Medulla oblongata (tissue), 1 donor: ENCODE measurements around the gene TMCO4.
A peak's percentile ranks its signal among the peaks of the same experiment; 100 is the strongest.

Experiments used
- DNase-seq: peaks from one replicate; pipeline ENCODE4 v3.0.0-alpha.2; 2015; ENCODE audit errors: extremely low spot score

Gene TMCO4

DNA sequence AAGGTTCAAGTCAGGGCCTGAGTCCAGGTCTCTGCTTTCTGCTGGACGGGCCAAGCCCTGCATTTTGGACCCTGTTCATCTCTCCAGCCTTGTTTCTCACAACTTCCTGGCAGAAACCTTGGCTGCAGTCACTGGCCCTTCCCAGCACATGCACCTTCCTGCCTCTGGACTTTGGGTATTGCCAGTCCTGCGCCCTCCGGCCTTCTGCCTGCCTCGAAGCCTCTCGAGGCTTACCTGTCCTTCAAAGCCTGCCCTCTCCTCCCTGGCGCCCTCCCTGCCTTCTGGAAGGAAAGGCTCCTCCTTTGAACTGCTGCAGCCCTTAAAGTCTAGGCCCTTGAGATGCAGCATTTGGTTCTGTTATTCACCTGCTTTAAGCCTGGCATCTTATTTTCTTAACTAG is 82.2 kb downstream of the TMCO4 start:
- DNase-seq, result peak; percentile 6

DNA sequence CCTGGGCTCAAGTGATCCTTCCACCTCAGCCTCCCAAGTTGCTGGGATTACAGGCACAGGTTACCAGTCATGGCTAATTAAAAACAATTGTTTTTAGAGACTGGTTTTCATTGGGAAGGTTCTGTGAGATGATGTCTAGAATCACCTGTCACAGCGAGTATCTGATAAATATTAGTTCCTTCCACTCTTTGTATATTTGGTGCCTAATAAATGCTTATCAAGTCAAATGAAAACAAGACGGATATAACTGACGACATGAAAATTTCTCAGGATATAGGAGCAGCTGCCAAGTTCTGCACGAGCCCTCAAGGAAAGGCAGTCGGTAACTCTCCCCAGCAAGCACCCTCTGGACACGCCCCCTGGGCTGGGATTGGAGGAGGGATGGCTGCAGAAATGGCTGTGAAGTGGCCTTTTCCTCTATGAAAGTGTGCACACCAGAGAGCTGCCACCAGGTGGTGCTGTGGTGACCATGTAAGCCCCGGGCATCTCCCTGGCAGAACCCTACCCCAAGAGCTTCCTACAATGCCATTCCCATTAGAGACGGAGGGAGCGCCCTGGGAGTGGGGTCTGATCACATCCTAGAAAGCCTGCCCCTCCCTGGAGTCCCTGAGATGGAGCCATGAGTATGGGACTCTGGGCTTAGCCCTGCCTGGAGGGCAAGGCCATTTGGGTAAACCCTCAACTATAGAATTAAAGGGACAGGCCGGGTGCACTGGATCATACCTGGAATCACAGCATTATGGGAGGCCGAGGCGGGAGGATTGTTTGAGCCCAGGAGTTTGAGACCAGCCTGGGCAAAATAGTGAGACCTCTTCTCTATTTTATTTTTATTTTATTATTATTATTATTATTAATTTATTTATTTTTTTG is 84.1 kb downstream of the TMCO4 start:
- peak; percentile 80 for DNase-seq

DNA sequence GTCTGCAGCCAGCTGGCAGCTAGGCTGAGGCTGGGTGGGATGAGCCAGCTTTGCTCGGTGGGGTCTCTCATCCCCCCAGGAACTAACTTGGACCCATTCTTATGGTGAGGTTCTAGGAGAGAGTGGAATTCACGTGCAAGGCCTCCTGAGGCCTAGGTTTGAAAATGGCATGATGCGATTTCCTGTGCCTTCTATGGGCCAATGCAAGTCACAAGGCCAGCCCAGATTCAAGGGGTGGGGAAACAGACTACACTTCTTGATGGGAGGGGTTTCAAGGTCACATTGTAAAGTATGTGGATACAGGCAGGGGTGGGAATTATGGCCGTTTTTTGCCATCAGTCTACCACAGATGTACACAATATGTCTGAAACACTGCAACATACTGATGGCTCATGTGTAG is 86.8 kb downstream of the TMCO4 start:
- no peak for DNase-seq

DNA sequence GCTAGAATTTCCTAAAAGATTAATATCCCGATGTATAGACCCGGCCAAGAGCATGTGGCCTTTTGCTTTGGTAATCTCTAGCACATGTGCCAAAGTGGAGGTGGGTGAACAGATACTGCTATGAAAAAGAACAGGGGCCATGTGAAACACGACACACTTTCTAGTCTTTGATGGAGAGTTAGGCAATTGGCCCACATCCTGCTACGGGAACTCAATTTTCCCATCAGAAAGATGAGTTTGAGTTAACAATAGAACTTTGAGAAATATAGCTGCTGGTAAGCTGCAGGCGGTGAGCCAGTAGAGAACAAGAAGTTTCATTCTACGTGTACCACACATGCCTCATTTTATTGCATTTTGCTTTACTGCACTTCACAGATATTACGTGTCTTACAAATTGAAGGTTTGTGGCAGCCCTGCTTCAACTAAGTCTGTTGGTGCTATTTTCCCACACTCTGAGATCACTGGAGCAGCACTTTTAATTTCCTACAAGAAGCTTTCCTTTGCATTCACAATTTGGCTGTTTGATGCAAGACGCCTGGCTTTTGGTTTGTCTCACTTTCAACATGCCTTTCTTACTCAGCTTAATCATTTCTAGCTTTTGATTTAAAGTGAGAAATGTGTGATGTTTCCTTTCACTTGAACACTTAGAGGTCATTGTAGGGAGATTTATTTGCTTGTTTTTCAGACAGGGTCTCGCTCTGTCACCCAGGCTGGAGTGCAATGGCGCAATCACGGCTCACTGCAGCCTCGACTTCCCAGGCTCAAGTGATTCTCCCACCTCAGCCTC is 88.7 kb downstream of the TMCO4 start:
- no peak for DNase-seq

DNA sequence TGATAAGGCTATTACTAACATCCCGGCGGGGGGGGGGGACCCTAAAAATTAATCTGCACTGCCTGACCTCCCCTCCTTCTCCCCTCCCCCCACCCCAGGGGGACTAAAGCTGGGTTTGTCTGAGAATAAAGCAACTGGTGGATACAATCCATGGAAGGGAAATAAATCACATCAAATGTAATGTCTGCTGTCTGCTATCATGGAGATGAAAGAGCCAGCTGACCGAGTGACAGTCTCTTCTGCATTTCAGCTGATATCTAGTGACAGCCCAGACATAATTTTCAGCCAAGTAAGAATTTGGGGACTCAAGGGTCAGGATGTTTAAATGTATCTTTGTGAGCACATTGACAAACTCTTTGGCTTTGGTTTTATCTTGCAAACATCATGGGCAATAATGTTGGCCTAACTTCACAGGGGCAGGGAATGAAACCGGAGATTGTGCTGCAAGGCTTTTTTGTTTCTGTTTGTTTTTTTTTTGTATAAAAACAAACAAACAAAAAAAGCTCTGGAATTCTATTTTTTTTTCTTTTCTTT is 90.4 kb downstream of the TMCO4 start:
- no peak for DNase-seq

DNA sequence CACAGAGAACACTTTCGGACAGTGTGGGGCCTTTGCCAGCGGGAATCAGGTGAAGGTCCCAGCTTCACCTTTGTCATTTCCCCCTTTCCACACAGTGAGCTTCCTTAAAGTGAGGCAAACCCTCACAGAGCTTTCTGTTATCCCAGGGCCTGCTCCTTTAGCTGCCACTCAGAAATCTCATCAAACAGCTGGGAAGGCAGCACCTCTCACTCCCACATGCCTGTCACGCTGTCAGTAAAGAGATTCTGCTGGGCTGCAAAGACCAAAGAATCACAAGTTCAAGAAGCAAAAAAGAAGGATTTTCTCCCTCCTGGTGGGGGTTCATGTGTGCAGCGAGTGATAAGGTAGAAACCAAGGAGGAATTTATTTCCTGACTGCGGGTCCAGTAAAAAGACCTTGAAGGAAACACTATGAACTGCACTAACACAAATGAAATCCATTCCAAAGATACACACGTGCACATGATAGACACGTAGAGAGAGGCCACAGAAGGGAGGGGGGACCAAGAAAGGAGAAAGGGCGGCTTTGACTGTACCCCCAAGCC is 91.1 kb downstream of the TMCO4 start:
- no peak for DNase-seq

DNA sequence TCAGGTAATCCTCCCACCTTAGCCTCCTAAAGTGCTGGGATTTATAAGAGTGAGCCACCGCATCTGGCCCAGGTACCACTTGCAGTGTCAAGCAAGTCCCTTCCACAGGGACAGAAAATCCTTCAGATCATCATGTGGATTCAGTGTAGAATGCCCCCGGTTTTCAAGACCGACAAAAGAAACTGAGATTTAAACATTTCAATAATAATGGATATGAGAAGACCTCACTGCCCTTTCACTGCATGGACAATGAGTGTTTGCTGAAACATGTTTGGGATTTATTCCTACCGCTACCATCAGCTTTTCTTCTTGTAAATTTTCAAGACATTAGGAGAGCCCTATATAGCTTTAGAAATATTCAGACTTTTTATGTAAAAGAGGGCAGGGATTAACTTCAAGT is 93.6 kb downstream of the TMCO4 start:
- DNase-seq, result no peak

DNA sequence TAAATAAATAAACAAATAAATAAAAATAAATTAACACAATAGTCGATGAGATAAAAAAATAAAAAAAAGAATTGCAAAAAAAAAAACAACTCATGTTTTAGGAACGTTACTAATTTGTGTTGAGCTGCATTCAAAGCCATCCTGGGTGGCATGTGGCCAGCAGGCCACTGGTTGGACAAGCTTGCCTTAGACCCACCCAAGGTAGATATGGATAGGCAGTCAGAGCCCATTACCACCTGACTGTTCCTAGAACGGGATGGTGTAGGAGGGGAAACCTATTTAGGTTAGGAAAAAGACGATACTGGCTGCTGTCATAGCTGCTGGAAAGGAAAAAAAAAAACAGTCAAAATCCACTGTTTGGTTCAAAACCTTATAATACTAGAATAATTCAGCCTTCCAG is 94.3 kb downstream of the TMCO4 start:
- no peak for DNase-seq

DNA sequence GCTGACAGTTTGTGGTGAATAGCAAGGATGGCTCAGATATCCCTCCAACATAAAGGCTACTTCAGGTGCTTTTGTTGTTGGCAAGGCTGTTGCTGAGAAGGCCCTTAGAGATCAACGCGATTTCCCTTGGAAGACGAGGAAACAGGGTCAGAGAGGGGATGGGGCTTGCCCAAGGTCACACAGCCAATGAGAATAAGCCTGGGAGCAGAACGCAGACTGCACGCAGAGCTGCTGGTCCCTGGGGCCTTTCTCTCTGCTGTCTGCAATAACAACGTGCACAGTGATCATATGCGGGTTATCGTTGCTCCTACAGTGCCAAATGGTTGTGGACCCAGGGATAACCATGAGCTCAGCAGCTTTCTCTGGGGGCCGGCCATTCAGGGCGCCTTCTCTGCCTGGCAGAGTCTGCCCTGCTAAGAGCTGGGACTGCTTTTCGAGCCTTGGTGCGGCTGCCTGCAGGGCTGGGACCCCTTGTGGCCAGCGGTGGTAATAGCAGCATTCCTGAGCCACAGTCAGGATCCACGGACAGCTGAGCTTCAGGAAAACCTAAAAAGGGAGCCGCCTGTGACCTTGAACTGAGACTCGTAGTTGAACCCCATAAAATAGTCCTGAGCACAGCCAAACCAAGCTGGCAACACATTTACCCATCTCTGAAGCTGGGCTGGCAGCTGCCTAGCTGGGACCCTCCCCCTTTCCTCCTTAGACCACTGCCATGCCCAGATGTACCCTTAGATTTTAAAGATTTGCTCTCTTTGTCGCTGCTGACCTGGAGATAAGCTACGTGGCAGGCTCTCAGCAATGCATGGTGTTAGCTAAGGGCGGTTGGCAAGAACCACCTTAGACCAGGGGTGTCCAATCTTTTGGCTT is 95.2 kb downstream of the TMCO4 start:
- DNase-seq, result peak; percentile 71

DNA sequence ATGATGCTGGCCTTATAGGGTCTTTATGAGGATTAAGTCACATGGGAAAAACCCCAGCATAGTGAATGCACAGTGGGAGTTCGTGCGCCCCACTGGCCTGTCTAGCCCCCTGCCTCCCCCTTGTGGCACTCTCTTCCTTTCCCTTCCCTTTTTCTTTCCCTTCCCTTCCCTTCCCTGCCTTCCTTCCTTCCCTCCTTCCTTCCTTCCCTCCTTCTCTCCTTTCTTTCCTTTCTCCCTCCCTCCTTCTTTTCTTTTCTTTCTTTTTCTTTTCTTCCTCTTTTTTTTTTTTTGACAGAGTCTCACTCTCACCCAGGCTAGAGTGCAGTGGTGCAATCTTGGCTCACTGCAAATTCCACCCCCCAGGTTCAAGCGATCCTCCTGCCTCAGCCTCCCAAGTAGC is 96.4 kb downstream of the TMCO4 start:
- DNase-seq, result no peak

DNA sequence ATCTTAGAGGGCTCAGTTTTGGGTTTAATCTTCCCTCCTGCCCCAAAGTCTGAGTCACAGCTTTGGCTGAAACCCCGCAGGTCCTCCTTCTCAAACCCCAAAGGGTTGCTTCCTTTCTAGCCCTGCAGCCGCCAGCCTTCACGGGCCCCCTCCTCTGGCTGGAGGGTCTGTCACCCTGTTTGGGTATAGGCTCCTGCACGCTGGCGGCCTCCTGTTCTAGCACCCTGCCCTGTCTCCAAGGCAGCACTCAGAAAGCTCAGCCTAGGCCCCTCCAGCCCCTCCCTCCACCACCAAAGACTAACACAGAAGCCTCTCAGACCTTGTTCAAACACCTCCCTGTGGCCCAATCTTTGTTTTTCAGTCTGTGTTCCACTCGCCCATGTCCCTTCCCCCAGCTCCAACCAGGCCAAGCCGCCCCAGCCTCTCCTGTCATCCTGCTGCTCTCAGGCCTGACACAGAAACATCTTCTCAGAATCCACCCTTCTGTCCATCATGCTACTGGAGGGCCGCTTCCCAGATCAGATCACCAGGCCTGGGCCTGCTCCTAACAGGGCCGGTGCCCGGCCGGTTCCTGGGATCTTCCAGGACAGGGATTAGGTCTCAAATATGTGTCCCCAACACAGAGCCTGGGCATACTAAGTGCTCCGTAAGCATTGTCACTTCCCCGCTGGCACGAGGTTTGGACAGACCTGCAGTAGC is 99.5 kb downstream of the TMCO4 start:
- no peak for DNase-seq

DNA sequence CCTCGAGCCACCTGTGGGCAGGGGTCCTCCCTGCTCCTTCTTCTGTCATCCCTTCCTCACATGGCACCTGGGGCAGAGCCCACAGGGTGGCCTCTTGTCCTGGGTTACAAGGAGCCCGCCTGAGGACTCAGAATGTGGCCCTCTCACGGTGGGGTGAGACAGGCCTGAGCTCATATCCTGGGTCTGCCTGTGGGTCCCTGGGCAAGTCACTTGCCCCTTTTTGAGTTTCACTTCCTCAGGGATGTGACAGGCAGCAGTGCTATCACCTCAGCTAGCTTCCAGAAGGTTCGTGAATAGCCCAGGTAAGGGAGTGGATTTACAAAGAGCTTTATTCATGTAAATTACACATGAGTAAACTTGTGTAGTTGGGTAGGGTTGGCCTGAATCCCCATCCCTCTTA is 101.5 kb downstream of the TMCO4 start:
- no peak for DNase-seq

DNA sequence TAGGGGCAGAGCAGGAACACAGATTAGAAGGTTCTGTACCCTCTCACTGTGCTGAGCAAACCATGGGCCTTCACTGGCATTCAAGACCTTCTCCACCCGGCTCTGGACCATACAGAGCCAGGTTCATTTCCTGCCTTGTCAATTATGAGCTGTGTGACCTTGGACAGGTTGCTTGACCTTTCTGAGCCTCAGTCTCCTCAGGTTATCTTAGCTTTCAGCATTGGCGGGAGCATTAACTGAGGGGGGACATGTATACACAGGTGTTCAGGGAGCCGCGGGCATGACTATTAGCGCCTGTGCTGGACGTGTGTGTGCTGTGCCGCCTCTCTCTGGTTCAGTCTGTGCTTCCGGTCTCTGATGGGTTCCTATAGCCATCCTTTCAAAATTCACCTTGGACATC is 102.9 kb downstream of the TMCO4 start:
- DNase-seq, result no peak

DNA sequence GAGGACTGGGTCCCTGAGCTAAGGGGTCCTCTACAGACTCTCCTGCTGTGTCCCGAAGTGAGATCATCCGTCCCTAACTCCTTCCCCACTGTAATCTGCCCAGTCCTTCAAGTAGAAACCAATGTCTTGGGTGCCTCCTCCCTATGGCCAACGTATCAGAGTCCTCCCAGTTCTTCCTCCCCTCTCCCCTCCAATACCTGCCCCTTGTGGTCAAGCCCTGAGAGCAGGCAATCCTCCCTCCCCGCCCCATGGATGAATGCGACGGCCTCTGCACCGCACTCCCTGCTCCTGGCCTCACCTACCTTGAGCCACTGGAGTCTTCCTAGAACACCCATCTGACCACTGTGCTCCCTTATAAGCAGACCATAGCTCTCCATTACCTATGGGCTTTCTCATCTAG is 103.9 kb downstream of the TMCO4 start:
- no peak for DNase-seq

DNA sequence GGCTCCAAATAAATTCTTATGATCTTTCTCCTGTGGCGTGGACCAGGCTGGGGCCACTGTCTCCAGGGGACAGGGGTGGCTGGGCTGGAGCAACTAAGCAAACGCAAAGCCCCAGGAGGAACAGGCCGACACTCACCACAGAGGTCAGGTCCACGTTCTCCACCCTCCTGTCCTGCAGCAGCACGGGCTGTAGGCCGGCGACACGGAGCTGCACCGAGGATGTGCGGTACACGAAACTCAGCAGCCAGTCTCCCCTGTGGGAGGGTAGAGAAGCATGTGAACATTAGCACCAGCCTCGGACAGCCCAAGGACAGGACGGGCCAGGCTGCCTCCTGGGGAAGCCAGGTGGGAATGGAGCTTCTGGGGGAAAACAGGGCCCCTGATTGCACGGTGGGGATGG is 105.4 kb downstream of the TMCO4 start:
- no peak for DNase-seq

DNA sequence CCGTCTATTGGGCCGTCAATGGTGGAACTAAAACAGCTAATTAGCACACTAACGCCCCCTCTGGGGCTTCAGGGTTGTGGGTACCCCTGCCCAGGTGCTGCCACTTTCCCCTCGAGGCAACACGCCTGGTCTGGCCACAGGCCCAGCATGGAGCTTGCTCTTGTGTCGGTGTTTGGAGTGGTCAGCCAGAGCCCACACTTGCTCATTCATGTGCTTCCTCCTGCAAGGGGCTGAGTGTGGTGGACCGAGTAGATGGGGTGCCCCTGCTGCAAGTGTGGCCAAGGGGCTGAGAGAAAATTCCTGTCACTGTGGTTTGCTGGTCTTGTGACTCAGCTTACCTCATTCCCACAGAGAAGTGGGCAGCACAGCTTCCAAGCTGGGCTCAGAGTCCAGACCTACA is 109.4 kb downstream of the TMCO4 start:
- no peak for DNase-seq

DNA sequence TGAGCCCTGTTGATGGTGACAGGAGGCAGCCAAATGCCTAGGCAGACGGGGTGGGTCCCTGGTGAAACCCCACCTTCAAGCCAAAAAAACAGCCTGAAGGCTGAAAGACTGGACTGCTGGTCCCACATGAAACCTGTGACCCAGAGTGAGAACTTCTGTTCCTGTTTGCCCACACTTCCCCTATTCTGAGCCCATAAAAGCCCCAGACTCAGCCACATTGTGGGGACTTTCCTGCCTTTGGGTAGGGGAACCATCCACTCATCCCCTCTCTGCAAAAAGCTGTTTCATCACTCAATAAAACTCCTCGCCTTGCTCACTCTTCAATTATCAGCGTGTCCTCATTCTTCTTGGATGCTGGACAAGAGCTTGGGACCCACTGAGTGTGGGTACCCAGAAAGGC is 109.9 kb downstream of the TMCO4 start:
- DNase-seq, result no peak

DNA sequence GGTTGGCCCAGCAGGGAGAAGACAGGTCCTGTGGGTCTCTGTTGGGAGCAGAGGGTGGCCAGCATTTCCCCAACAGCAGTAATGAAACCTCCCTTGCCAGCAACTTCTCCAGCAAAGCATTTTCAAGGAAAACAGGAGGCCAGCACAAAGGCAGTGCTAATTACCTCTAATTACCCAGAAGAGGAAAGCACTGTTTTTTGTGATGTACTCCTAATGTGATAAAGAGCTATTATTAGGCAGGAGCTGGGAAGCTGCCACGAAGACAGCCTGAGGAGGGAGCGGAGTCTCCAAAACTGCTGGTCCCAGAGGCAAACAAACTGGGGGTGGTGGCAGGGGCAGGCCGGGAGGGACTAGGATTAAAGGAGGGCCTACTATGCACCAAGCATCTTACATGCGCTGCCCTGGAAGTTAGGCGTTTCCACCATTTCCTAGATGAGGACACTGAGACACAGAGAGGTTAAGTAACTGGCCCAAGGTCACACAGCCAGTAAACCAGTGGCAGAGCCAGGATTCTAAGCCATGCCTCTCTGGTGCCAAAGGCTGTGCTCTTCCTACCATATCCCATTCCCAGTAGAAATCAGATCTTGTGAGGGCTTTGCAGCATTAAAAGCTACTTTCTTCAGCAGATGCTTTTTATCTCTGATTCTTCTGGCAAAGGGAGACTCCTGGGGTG is 110.5 kb downstream of the TMCO4 start:
- DNase-seq, result no peak

DNA sequence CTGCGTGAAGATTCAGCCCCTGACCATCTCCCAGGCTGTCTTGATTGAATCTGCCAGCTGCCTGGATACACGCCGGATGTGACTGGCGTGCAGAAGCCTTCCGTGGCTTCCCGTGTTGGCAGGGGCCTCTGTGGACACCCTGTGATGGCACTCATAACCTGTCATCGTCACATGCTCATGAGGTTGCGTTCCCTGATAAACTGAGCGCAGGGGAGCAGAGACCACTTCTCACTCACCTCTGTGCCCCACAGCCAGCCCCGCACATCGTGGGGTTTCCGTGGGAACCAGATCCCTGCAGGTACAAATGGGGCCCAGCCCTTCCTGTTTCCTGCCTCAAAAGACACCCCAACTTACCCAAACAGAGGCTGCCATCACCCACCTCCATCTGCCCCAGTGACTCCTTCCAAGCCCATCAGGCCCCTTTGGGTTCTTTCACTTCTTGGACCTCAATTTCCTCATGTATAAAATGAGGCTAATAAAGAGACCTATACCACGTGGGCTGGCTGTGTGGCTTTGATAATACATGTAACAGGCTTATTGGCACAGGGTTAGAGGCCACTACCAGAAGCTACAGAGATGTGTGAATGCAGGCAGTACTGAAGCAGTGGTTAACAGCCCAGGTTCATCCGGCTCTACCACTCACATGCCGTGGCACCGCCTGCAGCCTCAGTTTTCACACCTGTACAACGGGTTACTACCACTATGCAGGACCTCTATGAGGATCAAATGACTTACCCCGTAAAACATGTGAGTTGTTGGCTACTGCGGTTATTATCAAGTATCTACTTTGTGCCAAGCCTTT is 111.5 kb downstream of the TMCO4 start:
- no peak for DNase-seq

DNA sequence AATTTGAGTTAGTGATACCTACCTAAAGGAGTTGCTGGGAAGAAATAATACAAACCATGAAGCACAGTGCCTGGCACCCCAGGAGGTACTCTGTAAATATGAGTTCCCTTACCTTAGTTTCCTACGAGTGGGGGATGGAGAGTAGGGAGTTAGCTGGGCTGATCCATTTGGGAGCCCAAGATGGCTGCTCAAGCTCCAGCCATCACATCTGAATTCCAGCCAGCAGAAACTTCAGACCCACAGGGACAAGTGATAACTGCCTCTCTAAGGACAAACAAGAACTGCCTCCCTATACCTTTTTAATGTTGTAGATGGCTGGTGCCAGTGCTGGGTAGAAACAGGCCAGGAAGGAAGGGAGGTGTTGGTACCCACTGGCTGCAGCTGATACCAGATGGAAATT is 112.3 kb downstream of the TMCO4 start:
- no peak for DNase-seq
